D721Med (cell line): ENCODE results near the gene PRKAB1.

Experiments used
- DNase-seq: peaks from one replicate; pipeline ENCODE4 v3.0.0; 2011; ENCODE audit warnings: low spot score; ENCODE audit not compliant: insufficient read length
- FAIRE-seq: peaks from 2 replicates; lab custom pipeline; 2011; peaks lifted over from hg19 to GRCh38; lab: Jason Lieb, UNC
- CTCF ChIP-seq: IDR thresholded peaks from 2 replicates; pipeline ENCODE4 v1.5.1; 2012; ENCODE audit warnings: mild to moderate bottlenecking, control low read depth; ENCODE audit not compliant: insufficient read depth; ENCODE audit errors: missing control alignments

PRKAB1 gene

GRCh38 chr12:119685375-119685774, 17.4 kb downstream of the PRKAB1 start:
- FAIRE-seq (no peak), DNase-seq (no peak)
- TF ChIP-seq CTCF, result no peak

GRCh38 chr12:119686355-119686754, 18.4 kb downstream of the PRKAB1 start:
- no peak for TF ChIP-seq CTCF
- FAIRE-seq (no peak), DNase-seq (no peak)

- FAIRE-seq (no peak), DNase-seq (no peak)
- TF ChIP-seq CTCF, result no peak
Observed at GRCh38 chr12:119686776-119687175, 18.8 kb downstream of the PRKAB1 start.

- no peak for FAIRE-seq
- TF ChIP-seq CTCF, result no peak
- DNase-seq, result no peak
Observed at GRCh38 chr12:119687406-119687805, 19.5 kb downstream of the PRKAB1 start.

- DNase-seq (no peak), FAIRE-seq (no peak)
- TF ChIP-seq CTCF, result no peak
Observed at GRCh38 chr12:119687879-119688278, 19.9 kb downstream of the PRKAB1 start.

GRCh38 chr12:119689935-119690500, 22.1 kb downstream of the PRKAB1 start:
- DNase-seq (no peak), FAIRE-seq (no peak)
- TF ChIP-seq CTCF, result no peak

- no peak for TF ChIP-seq CTCF
- no peak for FAIRE-seq
- no peak for DNase-seq
Observed at GRCh38 chr12:119691202-119691810, 23.4 kb downstream of the PRKAB1 start.
